GM18511 (cell line): ENCODE measurements around the gene RCE1.

Source experiments
- ATAC-seq: cut with Tn5 transposase; IDR thresholded peaks from one replicate; pipeline ENCODE4 v1.9.1; 2021; ENCODE audit warnings: mild to moderate bottlenecking, moderate library complexity; ENCODE audit not compliant: unreplicated experiment

Gene RCE1

DNA sequence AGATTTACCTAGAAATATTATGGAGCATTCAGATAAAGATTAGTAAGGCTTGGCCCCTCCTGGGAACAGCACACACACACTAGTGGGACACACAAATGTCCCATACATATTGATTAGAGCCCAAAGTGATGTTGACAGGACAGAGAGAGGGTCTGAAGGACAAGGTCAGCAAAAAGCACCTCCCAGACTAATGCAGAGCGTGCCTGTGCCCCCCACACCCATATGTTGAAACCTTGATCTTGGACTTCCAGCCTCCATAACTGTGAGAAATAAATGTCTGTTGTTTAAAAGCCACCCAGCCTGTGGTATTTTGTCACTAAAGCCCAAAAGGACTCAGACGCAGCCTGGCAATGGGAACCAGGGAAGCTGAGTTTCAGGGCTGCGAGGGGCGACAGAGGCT, 41.2 kb downstream of the RCE1 start:
- ATAC-seq = no peak

DNA sequence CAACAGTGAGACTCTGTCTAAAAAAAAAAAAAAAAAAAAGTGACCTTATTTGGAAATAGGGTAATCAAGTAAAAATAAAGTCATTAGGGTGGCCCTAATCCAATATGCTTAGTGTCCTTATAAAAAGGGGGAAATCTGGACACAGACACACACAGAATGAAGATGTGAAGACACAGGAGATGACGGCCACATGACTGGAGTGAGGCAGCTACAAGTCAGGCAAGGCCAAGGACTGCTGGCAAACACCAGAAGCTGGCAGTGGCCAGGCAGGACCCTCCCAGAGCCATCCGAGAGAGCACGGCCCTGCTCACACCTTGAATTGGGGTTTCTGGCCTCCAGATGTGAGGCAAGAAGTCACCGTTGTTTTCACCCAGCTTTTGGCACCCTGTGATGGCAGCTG, 42.2 kb downstream of the RCE1 start:
- ATAC-seq = no peak

- no peak for ATAC-seq
These were observed 42.8 kb downstream of the RCE1 start for GRCh38 chr11:66885950-66886440.

DNA sequence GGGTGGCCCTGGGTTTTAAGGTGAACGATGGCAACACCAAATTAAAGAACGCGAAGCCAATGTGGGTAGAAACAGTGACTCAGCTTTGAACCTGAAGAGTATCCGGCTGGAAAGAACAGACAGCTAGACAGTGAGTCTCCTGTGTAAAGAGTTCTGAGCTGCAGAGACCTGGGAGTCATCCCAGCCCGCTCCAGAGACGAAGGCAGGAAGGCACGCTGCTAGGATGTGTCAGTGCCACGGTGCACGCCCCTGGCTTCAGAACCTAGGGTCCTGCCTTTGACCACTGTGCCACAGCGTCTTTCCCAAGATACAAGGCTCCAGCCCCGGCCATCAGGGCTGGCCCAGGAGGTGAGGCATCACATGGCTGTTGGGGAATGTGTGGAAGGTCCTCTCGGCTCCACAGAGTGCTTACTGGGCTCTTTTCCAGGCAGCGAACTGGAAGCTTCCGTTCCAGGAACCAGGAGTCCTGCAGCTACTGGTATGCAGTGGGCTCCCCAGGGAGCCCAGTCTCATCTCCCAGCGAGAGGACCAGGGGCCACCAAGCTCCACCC, 43.5 kb downstream of the RCE1 start:
- no peak for ATAC-seq

- no peak for ATAC-seq
These were observed 44.3 kb downstream of the RCE1 start for GRCh38 chr11:66887526-66887925.

GRCh38 chr11:66888282-66888681, 45.0 kb downstream of the RCE1 start:
- ATAC-seq = no peak

- ATAC-seq = no peak
These were observed 46.7 kb downstream of the RCE1 start for GRCh38 chr11:66889960-66890359.

DNA sequence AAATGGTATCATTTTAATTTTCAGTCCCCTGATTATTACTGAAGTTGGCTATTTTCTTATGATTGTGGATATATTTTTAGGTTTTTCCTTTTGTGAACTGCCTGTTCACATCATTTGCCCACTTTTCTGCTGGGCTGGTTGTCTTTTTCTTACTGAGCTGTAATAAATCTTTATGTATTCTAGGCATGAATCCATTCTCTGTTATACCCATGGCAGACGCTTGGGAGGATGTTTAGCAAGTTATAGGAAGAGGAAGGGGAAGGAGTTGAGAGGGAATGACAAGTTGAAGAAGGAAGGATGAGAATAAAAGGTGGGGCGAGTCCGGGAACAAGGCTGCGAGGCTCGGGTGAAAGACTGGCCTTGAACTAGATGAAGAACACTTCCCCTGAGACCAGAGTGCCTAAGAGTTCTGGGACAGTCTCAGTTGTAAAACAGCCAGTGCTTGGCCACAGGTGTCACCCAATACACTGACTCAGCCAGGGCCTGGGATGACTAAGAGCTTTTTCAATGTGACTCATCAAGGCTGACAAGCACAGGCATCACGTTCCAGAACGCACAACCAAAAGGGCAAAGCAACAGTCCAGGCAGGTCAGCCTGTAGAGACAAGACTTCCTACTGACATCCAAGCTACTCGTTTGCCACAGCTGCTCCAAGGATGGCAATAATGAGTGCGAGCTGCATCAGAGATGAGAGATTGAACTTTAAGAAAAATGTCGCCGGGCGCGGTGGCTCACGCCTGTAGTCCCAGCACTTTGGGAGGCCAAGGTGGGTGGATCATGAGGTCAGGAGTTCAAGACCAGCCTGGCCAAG, 48.8 kb downstream of the RCE1 start:
- peak; percentile 93 for ATAC-seq

GRCh38 chr11:66892911-66893310, 49.7 kb downstream of the RCE1 start:
- ATAC-seq = no peak

DNA sequence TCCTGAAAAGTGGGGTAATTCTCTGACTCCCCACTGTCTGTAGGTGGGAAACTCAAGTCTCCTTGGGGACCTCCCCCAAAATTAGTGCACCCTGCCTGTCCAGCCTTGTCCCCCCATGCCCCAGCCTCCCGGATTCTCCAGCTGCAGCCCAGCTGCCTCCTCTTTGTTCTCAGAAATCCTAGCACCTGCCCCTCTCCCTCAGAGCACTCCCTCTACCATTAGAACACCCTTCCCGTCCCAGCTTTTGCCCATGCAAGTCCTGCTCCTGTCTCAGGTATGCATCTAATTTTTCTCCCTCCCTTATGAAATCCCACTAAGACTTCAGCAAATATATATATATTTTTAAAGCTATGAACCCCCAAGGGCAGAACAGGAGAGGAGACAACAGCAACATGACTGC, 50.9 kb downstream of the RCE1 start:
- ATAC-seq = no peak
